ENCODE measurements around the gene AKAP13.

DNA sequence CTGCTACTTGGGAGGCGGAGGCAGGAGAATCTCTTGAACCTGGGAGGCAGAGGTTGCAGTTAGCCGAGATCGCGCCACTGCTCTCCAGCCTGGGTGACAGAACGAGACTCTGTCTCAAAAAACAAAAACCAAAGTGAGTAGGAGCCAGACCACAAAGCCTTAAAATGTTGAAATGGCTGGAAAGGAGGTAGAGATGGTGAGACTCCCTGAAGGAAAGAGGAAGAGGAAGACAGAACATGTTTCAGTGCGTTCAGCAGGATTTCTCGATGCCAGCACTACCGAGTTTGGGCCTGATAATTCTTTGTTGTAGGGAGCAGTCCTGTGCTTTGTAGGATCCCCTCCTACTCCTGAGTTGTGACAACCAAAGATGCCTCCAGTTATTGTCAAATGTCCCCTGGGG is 189.9 kb downstream of the AKAP13 start:
- TF ChIP-seq POLR2AphosphoS5 (IDR thresholded peaks at IDR 0.05) (no peak), POLR2A (IDR thresholded peaks at IDR 0.05) (no peak), EP300 (IDR thresholded peaks at IDR 0.05) (no peak)
- TF ChIP-seq, protein P1, sequence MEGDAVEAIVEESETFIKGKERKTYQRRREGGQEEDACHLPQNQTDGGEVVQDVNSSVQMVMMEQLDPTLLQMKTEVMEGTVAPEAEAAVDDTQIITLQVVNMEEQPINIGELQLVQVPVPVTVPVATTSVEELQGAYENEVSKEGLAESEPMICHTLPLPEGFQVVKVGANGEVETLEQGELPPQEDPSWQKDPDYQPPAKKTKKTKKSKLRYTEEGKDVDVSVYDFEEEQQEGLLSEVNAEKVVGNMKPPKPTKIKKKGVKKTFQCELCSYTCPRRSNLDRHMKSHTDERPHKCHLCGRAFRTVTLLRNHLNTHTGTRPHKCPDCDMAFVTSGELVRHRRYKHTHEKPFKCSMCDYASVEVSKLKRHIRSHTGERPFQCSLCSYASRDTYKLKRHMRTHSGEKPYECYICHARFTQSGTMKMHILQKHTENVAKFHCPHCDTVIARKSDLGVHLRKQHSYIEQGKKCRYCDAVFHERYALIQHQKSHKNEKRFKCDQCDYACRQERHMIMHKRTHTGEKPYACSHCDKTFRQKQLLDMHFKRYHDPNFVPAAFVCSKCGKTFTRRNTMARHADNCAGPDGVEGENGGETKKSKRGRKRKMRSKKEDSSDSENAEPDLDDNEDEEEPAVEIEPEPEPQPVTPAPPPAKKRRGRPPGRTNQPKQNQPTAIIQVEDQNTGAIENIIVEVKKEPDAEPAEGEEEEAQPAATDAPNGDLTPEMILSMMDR (IDR thresholded peaks at IDR 0.05): no peak
